CD4-positive, CD25-positive, alpha-beta regulatory T cell (primary cell): Measurements from ENCODE around the gene GOSR2. TPM values are rescaled to one million over a fixed set of nuclear protein-coding genes. Genes with fewer than 3 reads are reported as not detected.
"Not testable (repeated sequence)": the region's sequence is repeated elsewhere in the genome, so short reads cannot be mapped to it uniquely, and the experiment has no call there.

Source experiments
- ATAC-seq, 2 donors: fragments of 150-1000 bp; cut with Tn5 transposase; one replicate each; pipeline ENCODE4 v1.10.0; 2021; ENCODE audit warnings: low read depth in 2 of 2, moderate number of reproducible peaks in 2 of 2, moderate library complexity in 1 of 2
- DNase-seq, 3 donors: peaks; one replicate each; pipeline versions ENCODE4 v3.0.0 to v3.0.0-alpha.2; 2012 to 2022; ENCODE audit warnings: mixed read lengths in 1 of 3
- H3K27ac ChIP-seq: one replicate; pipeline ENCODE4 v1.7.0; 2013; ENCODE audit warnings: mild to moderate bottlenecking, low read length; ENCODE audit not compliant: insufficient read depth, poor library complexity, severe bottlenecking
- H3K27me3 ChIP-seq: one replicate; pipeline ENCODE4 v1.7.0; 2013; ENCODE audit warnings: low read length; ENCODE audit not compliant: control insufficient read depth, insufficient read depth
- H3K36me3 ChIP-seq: one replicate; pipeline ENCODE4 v1.7.0; 2013; ENCODE audit warnings: mild to moderate bottlenecking, low read length, moderate library complexity; ENCODE audit not compliant: control insufficient read depth, insufficient read depth
- H3K4me1 ChIP-seq: 2 replicates; pipeline ENCODE4 v1.7.0; 2013; ENCODE audit warnings: mild to moderate bottlenecking, low read length; ENCODE audit not compliant: insufficient read depth, control insufficient read depth, poor library complexity, severe bottlenecking
- H3K4me3 ChIP-seq: one replicate; pipeline ENCODE4 v1.7.0; 2013; ENCODE audit warnings: low read depth, mild to moderate bottlenecking, low read length, moderate library complexity
- H3K9me3 ChIP-seq, 2 experiments: 1 replicate in 1 of 2; 2 replicates in 1 of 2; pipeline ENCODE4 v1.7.0; 2013; ENCODE audit warnings: low read length in 2 of 2, mild to moderate bottlenecking in 1 of 2, moderate library complexity in 1 of 2; ENCODE audit not compliant: control insufficient read depth in 2 of 2
- H3K27ac Mint-ChIP-seq, 3 donors: one replicate each; pipeline ENCODE4 v1.8.0; 2020 to 2022; ENCODE audit warnings: mild to moderate bottlenecking in 3 of 3, mixed read lengths in 3 of 3, moderate library complexity in 2 of 3
- H3K27me3 Mint-ChIP-seq: one replicate; pipeline ENCODE4 v1.8.0; 2022; ENCODE audit warnings: mild to moderate bottlenecking, mixed read lengths
- H3K36me3 Mint-ChIP-seq: one replicate; pipeline ENCODE4 v1.8.0; 2020; ENCODE audit warnings: mixed read lengths
- H3K4me1 Mint-ChIP-seq, 4 donors: one replicate each; pipeline ENCODE4 v1.8.0; 2020 to 2022; ENCODE audit warnings: mixed read lengths in 4 of 4, mild to moderate bottlenecking in 1 of 4
- H3K4me3 Mint-ChIP-seq, 4 donors: one replicate each; pipeline ENCODE4 v1.8.0; 2020 to 2022; ENCODE audit warnings: mild to moderate bottlenecking in 4 of 4, mixed read lengths in 4 of 4, moderate library complexity in 3 of 4
- H3K9me3 Mint-ChIP-seq, 7 donors: one replicate each; pipeline ENCODE4 v1.8.0; 2020 to 2022; ENCODE audit warnings: mixed read lengths in 7 of 7, mild to moderate bottlenecking in 3 of 7, moderate library complexity in 2 of 7
- polyA plus RNA-seq, 4 donors: library from polyadenylated mRNA; unstranded; fragments of 300-500 nt; fragmentation: Illumina TruSeq; gene quantifications; one replicate each; pipeline ENCODE4 v1.2.3, GENCODE V29; 2021
- total RNA-seq: library from RNA; stranded (reverse); gene quantifications from one replicate; pipeline ENCODE4 v1.2.3, GENCODE V29; 2022

GOSR2 gene
- total and polyA plus RNA-seq, 5 donors from 2014 or later: 39.9 to 65.4 (median 54.8) TPM

- no peak overlapping the region for H3K4me3 ChIP-seq
- Mint-ChIP-seq H3K27ac (no peak overlapping the region), H3K36me3 (no peaks in the 10 kb centered on the region), H3K9me3 (peaks cover 0 to 1% (median 0%) of the 10 kb centered on the region in 7 donors), H3K4me3 (no peak overlapping the region), H3K4me1 (peaks cover 0 to 2% (median 0%) of the 10 kb centered on the region in 4 donors), H3K27me3 (peaks cover 6% of the 10 kb centered on the region)
- H3K27me3 ChIP-seq: peaks cover 1% of the 10 kb centered on the region
- no peaks in the 10 kb centered on the region for H3K4me1 ChIP-seq
- no peak for DNase-seq
- no peaks in the 10 kb centered on the region for H3K9me3 ChIP-seq
- no peak for ATAC-seq
- no peak overlapping the region for H3K27ac ChIP-seq
- no peaks in the 10 kb centered on the region for H3K36me3 ChIP-seq
These were observed 12.6 kb upstream of the GOSR2 start for GRCh38 chr17:46910179-46910927.

GRCh38 chr17:46911311-46911710 is 11.6 kb upstream of the GOSR2 start:
- no peaks in the 10 kb centered on the region for H3K9me3 ChIP-seq
- Mint-ChIP-seq H3K9me3 (peaks cover 0 to 1% (median 0%) of the 10 kb centered on the region in 7 donors), H3K4me3 (no peak overlapping the region), H3K27ac (no peak overlapping the region), H3K4me1 (no peaks in the 10 kb centered on the region), H3K36me3 (peaks cover 3% of the 10 kb centered on the region), H3K27me3 (peaks cover 6% of the 10 kb centered on the region)
- no peak overlapping the region for H3K4me3 ChIP-seq
- H3K36me3 ChIP-seq: no peaks in the 10 kb centered on the region
- peaks cover 1% of the 10 kb centered on the region for H3K27me3 ChIP-seq
- ATAC-seq (no peak), DNase-seq (no peak)
- H3K27ac ChIP-seq: no peak overlapping the region
- no peaks in the 10 kb centered on the region for H3K4me1 ChIP-seq

DNA sequence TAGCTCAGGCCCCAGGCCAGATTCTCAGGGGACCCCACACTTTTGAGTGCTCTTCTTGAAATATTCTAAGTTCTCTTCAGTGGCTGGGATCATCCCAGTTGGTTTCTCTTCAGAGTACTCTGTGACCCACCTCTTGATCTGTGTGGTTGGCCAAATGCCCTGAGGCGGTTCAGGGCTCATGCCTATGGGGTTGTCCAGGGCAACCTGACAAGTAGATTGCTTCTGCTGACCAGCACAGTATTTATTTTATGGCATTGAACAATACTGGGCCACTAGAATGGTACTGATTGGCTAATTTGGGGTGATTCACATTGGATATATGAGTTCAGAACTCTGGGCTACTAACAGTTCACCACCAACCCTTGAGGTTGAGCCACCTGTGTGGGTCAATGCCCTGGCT is 7.4 kb upstream of the GOSR2 start:
- H3K36me3 ChIP-seq: no peaks in the 10 kb centered on the region
- no peaks in the 10 kb centered on the region for H3K9me3 Mint-ChIP-seq
- no peaks in the 10 kb centered on the region for H3K4me1 ChIP-seq
- ATAC-seq (no peak), DNase-seq (no peak)
- H3K4me1 Mint-ChIP-seq: peaks cover 0 to 2% (median 0%) of the 10 kb centered on the region in 4 donors
- H3K36me3 Mint-ChIP-seq: peaks cover 3% of the 10 kb centered on the region
- H3K9me3 ChIP-seq: no peaks in the 10 kb centered on the region
- peaks cover 21% of the 10 kb centered on the region for H3K27me3 Mint-ChIP-seq
- no peak overlapping the region for H3K27ac ChIP-seq
- H3K4me3 Mint-ChIP-seq: no peak overlapping the region
- H3K4me3 ChIP-seq: no peak overlapping the region
- peaks cover 1% of the 10 kb centered on the region for H3K27me3 ChIP-seq
- no peak overlapping the region for H3K27ac Mint-ChIP-seq

- H3K4me1 Mint-ChIP-seq: peaks cover 0 to 2% (median 0%) of the 10 kb centered on the region in 4 donors
- Histone ChIP-seq H3K27ac (no peak overlapping the region), H3K9me3 (no peaks in the 10 kb centered on the region), H3K4me3 (no peak overlapping the region), H3K27me3 (peaks cover 1% of the 10 kb centered on the region), H3K4me1 (no peaks in the 10 kb centered on the region), H3K36me3 (no peaks in the 10 kb centered on the region)
- H3K9me3 Mint-ChIP-seq: no peaks in the 10 kb centered on the region
- H3K27me3 Mint-ChIP-seq: peaks cover 24% of the 10 kb centered on the region
- ATAC-seq (no peak), DNase-seq (no peak)
- no peak overlapping the region for H3K4me3 Mint-ChIP-seq
- peaks cover 3% of the 10 kb centered on the region for H3K36me3 Mint-ChIP-seq
- no peak overlapping the region for H3K27ac Mint-ChIP-seq
These were observed 6.7 kb upstream of the GOSR2 start for GRCh38 chr17:46916211-46916610.

DNA sequence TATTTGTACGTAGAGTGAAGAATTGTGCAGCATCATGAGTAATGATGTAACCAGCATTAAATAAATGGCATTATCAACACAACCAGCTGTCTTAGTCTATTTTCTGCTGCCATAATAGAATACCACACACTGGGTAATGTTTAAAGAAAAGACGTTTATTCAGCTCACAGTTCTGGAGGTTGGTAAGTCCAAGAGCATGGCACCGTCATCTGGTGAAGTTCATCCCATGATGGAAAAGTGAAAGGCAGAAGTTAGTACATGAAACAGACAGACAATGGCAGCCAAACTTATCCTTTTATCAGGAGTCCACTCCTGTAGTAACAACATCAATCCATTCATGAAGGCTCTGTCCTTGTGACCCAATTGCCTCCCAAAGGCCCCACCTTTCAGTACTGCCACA is 6.3 kb upstream of the GOSR2 start:
- no peaks in the 10 kb centered on the region for H3K9me3 Mint-ChIP-seq
- DNase-seq (no peak), ATAC-seq (no peak)
- Histone ChIP-seq H3K27ac (no peak overlapping the region), H3K9me3 (no peaks in the 10 kb centered on the region), H3K4me3 (no peak overlapping the region), H3K4me1 (no peaks in the 10 kb centered on the region), H3K36me3 (no peaks in the 10 kb centered on the region), H3K27me3 (peaks cover 1% of the 10 kb centered on the region)
- H3K27ac Mint-ChIP-seq: no peak overlapping the region
- peaks cover 24% of the 10 kb centered on the region for H3K27me3 Mint-ChIP-seq
- no peak overlapping the region for H3K4me3 Mint-ChIP-seq
- H3K4me1 Mint-ChIP-seq: peaks cover 0 to 2% (median 0%) of the 10 kb centered on the region in 4 donors
- H3K36me3 Mint-ChIP-seq: peaks cover 3% of the 10 kb centered on the region

DNA sequence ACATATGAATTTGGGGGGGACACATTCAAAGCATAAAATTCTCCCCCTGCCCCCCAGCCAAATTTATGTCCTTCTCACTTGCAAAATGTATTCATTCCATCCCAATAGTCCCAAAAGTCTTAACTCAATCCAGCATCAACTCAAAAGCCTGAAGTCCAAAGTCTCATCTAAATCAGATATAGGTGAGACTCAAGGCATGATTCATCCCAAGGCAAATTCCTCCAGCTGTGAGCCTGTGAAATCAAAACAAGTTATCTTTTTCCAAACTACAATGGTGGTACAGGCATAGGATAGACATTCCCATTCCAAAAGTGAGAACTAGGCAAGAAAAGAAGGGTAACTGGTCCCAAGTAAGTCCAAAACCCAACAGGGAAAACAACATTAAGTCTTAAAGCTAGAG is 5.9 kb upstream of the GOSR2 start:
- DNase-seq (no peak), ATAC-seq (no peak)
- Mint-ChIP-seq H3K9me3 (no peaks in the 10 kb centered on the region), H3K27ac (no peak overlapping the region), H3K27me3 (peaks cover 24% of the 10 kb centered on the region), H3K36me3 (peaks cover 3% of the 10 kb centered on the region), H3K4me1 (peaks cover 0 to 3% (median under 1%) of the 10 kb centered on the region in 4 donors), H3K4me3 (no peak overlapping the region)
- H3K36me3 ChIP-seq: no peaks in the 10 kb centered on the region
- peaks cover 1% of the 10 kb centered on the region for H3K27me3 ChIP-seq
- H3K4me3 ChIP-seq: no peak overlapping the region
- no peaks in the 10 kb centered on the region for H3K4me1 ChIP-seq
- H3K27ac ChIP-seq: no peak overlapping the region
- H3K9me3 ChIP-seq: no peaks in the 10 kb centered on the region

GRCh38 chr17:46917516-46917915 is 5.4 kb upstream of the GOSR2 start:
- Mint-ChIP-seq H3K27me3 (peaks cover 24% of the 10 kb centered on the region), H3K4me1 (peaks cover 0 to 6% (median under 1%) of the 10 kb centered on the region in 4 donors), H3K4me3 (no peak overlapping the region), H3K36me3 (peaks cover 3% of the 10 kb centered on the region), H3K9me3 (no peaks in the 10 kb centered on the region), H3K27ac (no peak overlapping the region)
- ATAC-seq: no peak
- no peaks in the 10 kb centered on the region for H3K36me3 ChIP-seq
- no peaks in the 10 kb centered on the region for H3K9me3 ChIP-seq
- peaks cover 1% of the 10 kb centered on the region for H3K4me1 ChIP-seq
- peaks cover 1% of the 10 kb centered on the region for H3K27me3 ChIP-seq
- DNase-seq: no peak
- H3K4me3 ChIP-seq: no peak overlapping the region
- H3K27ac ChIP-seq: no peak overlapping the region

DNA sequence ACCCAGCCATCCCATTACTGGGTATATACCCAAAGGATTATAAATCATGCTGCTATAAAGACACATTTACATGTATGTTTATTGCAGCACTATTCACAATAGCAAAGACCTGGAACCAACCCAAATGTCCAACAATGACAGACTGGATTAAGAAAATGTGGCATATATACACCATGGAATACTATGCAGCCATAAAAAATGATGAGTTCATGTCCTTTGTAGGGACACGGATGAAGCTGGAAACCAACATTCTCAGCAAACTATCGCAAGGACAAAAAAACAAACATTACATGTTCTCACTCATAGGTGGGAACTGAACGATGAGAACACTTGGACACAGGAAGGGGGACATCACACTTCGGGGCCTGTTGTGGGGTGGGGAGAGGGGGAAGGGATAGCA is 998 bp upstream of the GOSR2 start:
- not testable (repeated sequence) for H3K9me3 ChIP-seq

More for the DNA sequence above, 998 bp upstream of the GOSR2 start:
- peak overlapping the region in 1 of 3 donors; percentile 100 for H3K27ac Mint-ChIP-seq
- peaks cover 13% of the 10 kb centered on the region for H3K27me3 Mint-ChIP-seq
- not testable (repeated sequence) for H3K4me3 ChIP-seq, H3K9me3 Mint-ChIP-seq, DNase-seq, H3K36me3 ChIP-seq, H3K27me3 ChIP-seq, H3K27ac ChIP-seq, ATAC-seq, H3K36me3 Mint-ChIP-seq
- peaks cover 18% of the 10 kb centered on the region for H3K4me1 ChIP-seq
- H3K4me1 Mint-ChIP-seq: peaks cover 25 to 49% (median 38%) of the 10 kb centered on the region in 4 donors
- H3K4me3 Mint-ChIP-seq: peak overlapping the region; percentile 74 to 96 (median 78)
